Measurements from ENCODE around the gene USF1. TPM values are rescaled to one million over a fixed set of nuclear protein-coding genes. Genes with fewer than 3 reads are reported as not detected.

USF1 gene
- total RNA-seq, 4 donors from 2014 or later, result 41.9 to 55.1 (median 49.1) TPM

GRCh38 chr1:161091796-161092507 is 46.2 kb upstream of the USF1 start:
- intact Hi-C loops (cut with DNase I; ENCODE audit: low total_unique reads), result loop anchor here (10.0 kb wide), 1 partner anchor 257 kb away; no protein-coding TSS in a partner anchor
- in situ Hi-C loops (cut with MboI; ENCODE audit: low sequenced_read_pairs in 4 of 4), result loop anchor here in 2 of 4 donors (10.0 kb wide), 1 partner anchor 97 kb away; no protein-coding TSS in a partner anchor
- Histone ChIP-seq H3K36me3 (no peaks in the 10 kb centered on the region), H3K27ac (no peak overlapping the region), H3K9me3 (no peaks in the 10 kb centered on the region), H3K4me1 (peaks cover 0 to under 1% of the 10 kb centered on the region in 2 donors), H3K4me3 (no peak overlapping the region), H3K27me3 (no peaks in the 10 kb centered on the region)
- DNase-seq, result no peak
- no peak for ATAC-seq
- TF ChIP-seq, protein P1, sequence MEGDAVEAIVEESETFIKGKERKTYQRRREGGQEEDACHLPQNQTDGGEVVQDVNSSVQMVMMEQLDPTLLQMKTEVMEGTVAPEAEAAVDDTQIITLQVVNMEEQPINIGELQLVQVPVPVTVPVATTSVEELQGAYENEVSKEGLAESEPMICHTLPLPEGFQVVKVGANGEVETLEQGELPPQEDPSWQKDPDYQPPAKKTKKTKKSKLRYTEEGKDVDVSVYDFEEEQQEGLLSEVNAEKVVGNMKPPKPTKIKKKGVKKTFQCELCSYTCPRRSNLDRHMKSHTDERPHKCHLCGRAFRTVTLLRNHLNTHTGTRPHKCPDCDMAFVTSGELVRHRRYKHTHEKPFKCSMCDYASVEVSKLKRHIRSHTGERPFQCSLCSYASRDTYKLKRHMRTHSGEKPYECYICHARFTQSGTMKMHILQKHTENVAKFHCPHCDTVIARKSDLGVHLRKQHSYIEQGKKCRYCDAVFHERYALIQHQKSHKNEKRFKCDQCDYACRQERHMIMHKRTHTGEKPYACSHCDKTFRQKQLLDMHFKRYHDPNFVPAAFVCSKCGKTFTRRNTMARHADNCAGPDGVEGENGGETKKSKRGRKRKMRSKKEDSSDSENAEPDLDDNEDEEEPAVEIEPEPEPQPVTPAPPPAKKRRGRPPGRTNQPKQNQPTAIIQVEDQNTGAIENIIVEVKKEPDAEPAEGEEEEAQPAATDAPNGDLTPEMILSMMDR (IDR thresholded peaks at IDR 0.05 in 4 of 5, conservative IDR thresholded peaks at IDR 0.05 in 1 of 5), result no peak
- no peak for TF ChIP-seq POLR2A (IDR thresholded peaks at IDR 0.05)

GRCh38 chr1:161091093-161091492 is 45.3 kb upstream of the USF1 start:
- ATAC-seq, result no peak
- no peak for DNase-seq
- no peak overlapping the region for H3K27ac ChIP-seq
- no peaks in the 10 kb centered on the region for H3K4me1 ChIP-seq
- in situ Hi-C loops (cut with MboI; ENCODE audit: low sequenced_read_pairs in 4 of 4), result loop anchor here in 2 of 4 donors (10.0 kb wide), 1 partner anchor 96 kb away; no protein-coding TSS in a partner anchor
- TF ChIP-seq, protein P1 (IDR thresholded peaks at IDR 0.05 in 4 of 5, conservative IDR thresholded peaks at IDR 0.05 in 1 of 5), result no peak
- no peaks in the 10 kb centered on the region for H3K27me3 ChIP-seq
- no peaks in the 10 kb centered on the region for H3K9me3 ChIP-seq
- H3K4me3 ChIP-seq, result no peak overlapping the region
- intact Hi-C loops (cut with DNase I; ENCODE audit: low total_unique reads), result loop anchor here (10.0 kb wide), 1 partner anchor 256 kb away; no protein-coding TSS in a partner anchor
- no peaks in the 10 kb centered on the region for H3K36me3 ChIP-seq

DNA sequence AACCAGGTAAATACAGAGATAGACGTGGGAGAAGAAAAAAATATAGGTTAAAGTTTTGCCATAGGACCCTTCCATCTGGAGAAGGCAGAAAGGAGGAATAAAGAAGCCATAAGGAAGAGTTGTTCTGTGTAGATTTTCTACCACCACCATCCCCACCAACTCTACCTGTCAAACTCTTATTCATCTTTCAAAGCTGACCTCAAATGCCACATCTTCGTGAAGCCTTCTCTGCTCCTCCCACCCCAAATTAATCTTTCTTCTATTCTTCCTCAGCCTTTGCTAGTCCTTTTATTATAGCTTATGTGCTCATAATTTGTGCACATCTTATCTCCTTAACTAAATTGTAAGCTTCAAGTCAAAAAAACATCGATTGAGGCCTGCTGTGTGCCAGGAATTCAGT is 44.8 kb upstream of the USF1 start:
- Histone ChIP-seq H3K4me3 (no peak overlapping the region), H3K27me3 (no peaks in the 10 kb centered on the region), H3K36me3 (no peaks in the 10 kb centered on the region), H3K9me3 (no peaks in the 10 kb centered on the region), H3K27ac (no peak overlapping the region), H3K4me1 (no peaks in the 10 kb centered on the region)
- in situ Hi-C loops (cut with MboI; ENCODE audit: low sequenced_read_pairs in 4 of 4) (loop anchor here in 2 of 4 donors (10.0 kb wide), 1 partner anchor 96 kb away; no protein-coding TSS in a partner anchor), intact Hi-C loops (cut with DNase I; ENCODE audit: low total_unique reads) (loop anchor here (10.0 kb wide), 1 partner anchor 256 kb away; no protein-coding TSS in a partner anchor)
- ATAC-seq (no peak), DNase-seq (no peak)
- TF ChIP-seq, protein P1 (IDR thresholded peaks at IDR 0.05 in 4 of 5, conservative IDR thresholded peaks at IDR 0.05 in 1 of 5), result no peak
- no peak for TF ChIP-seq POLR2A (IDR thresholded peaks at IDR 0.05)

- Histone ChIP-seq H3K27me3 (no peaks in the 10 kb centered on the region), H3K4me3 (no peak overlapping the region), H3K27ac (no peak overlapping the region), H3K36me3 (no peaks in the 10 kb centered on the region), H3K4me1 (no peaks in the 10 kb centered on the region), H3K9me3 (no peaks in the 10 kb centered on the region)
- ATAC-seq (no peak), DNase-seq (no peak)
- TF ChIP-seq POLR2A (IDR thresholded peaks at IDR 0.05), result no peak
- TF ChIP-seq, protein P1 (IDR thresholded peaks at IDR 0.05 in 4 of 5, conservative IDR thresholded peaks at IDR 0.05 in 1 of 5), result no peak
- intact Hi-C loops (cut with DNase I; ENCODE audit: low total_unique reads) (loop anchor here (10.0 kb wide), 1 partner anchor 255 kb away; no protein-coding TSS in a partner anchor), in situ Hi-C loops (cut with MboI; ENCODE audit: low sequenced_read_pairs in 4 of 4) (loop anchor here in 2 of 4 donors (10.0 kb wide), 1 partner anchor 95 kb away; no protein-coding TSS in a partner anchor)
Observed at GRCh38 chr1:161089938-161090337, 44.2 kb upstream of the USF1 start.

Measured in gastrocnemius medialis (tissue), 4 donors.